22Rv1 (cell line): ENCODE results near the gene ARL15.

Source experiments
- ZFX ChIP-seq: fragments of 450-650 bp; IDR thresholded peaks from 2 replicates; pipeline ENCODE4 v1.6.1; 2017; ENCODE audit warnings: antibody characterized with exemption, borderline replicate concordance
- TF ChIP-seq, protein P1 (sequence below): fragments of 450-650 bp; IDR thresholded peaks from 2 replicates; pipeline ENCODE4 v1.5.1; 2017; ENCODE audit warnings: mild to moderate bottlenecking

- TF ChIP-seq, protein P1, sequence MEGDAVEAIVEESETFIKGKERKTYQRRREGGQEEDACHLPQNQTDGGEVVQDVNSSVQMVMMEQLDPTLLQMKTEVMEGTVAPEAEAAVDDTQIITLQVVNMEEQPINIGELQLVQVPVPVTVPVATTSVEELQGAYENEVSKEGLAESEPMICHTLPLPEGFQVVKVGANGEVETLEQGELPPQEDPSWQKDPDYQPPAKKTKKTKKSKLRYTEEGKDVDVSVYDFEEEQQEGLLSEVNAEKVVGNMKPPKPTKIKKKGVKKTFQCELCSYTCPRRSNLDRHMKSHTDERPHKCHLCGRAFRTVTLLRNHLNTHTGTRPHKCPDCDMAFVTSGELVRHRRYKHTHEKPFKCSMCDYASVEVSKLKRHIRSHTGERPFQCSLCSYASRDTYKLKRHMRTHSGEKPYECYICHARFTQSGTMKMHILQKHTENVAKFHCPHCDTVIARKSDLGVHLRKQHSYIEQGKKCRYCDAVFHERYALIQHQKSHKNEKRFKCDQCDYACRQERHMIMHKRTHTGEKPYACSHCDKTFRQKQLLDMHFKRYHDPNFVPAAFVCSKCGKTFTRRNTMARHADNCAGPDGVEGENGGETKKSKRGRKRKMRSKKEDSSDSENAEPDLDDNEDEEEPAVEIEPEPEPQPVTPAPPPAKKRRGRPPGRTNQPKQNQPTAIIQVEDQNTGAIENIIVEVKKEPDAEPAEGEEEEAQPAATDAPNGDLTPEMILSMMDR, result peak; percentile 32
- TF ChIP-seq ZFX, result no peak
These were observed 439.3 kb downstream of the ARL15 start for GRCh38 chr5:53871050-53871449.
